CD14-positive monocyte (primary cell): ENCODE data around the gene CHURC1. TPM values are rescaled to one million over a fixed set of nuclear protein-coding genes. Genes with fewer than 3 reads are reported as not detected.

Experiments
- DNase-seq, 3 donors: peaks; one replicate each; pipeline ENCODE4 v3.0.0-alpha.2; 2011 to 2022
- H2AFZ ChIP-seq: 2 replicates; pipeline ENCODE4 v1.6.0; 2012; ENCODE audit warnings: mild to moderate bottlenecking, low read depth, low read length, inconsistent platforms; ENCODE audit not compliant: insufficient read depth, poor library complexity, severe bottlenecking
- H3K27ac ChIP-seq, 2 donors: 1 replicate in 1 of 2; 2 replicates in 1 of 2; pipeline ENCODE4 v1.5.1; 2012 to 2013; ENCODE audit warnings: low read length in 2 of 2, control low read depth in 1 of 2, inconsistent platforms in 1 of 2, low read depth in 1 of 2, mild to moderate bottlenecking in 1 of 2
- H3K27me3 ChIP-seq, 2 donors: one replicate each; pipeline versions ENCODE4 v1.6.0 to v1.6.1; 2011 to 2013; ENCODE audit warnings: low read length in 2 of 2; ENCODE audit not compliant: control insufficient read depth in 2 of 2, insufficient read depth in 2 of 2
- H3K36me3 ChIP-seq, 2 donors: replicated peaks in 1 of 2; 1 replicate in 1 of 2; 2 replicates in 1 of 2; pipeline versions ENCODE4 v1.5.1 to v1.6.1; 2012 to 2013; ENCODE audit warnings: low read length in 2 of 2, control low read depth in 1 of 2, inconsistent platforms in 1 of 2, mild to moderate bottlenecking in 1 of 2; ENCODE audit not compliant: insufficient read depth in 2 of 2, control insufficient read depth in 1 of 2
- H3K4me1 ChIP-seq, 2 donors: 1 replicate in 1 of 2; 2 replicates in 1 of 2; pipeline versions ENCODE4 v1.5.1 to v1.6.1; 2012 to 2013; ENCODE audit warnings: low read length in 2 of 2, control low read depth in 1 of 2, inconsistent platforms in 1 of 2, mild to moderate bottlenecking in 1 of 2, moderate library complexity in 1 of 2; ENCODE audit not compliant: insufficient read depth in 2 of 2, control insufficient read depth in 1 of 2
- H3K4me2 ChIP-seq: replicated peaks from 2 replicates; pipeline ENCODE3; 2012; ENCODE audit warnings: low read length, moderate library complexity, mild to moderate bottlenecking; ENCODE audit not compliant: poor library complexity, severe bottlenecking; ENCODE audit errors: extremely low read depth
- H3K4me3 ChIP-seq, 3 experiments: fragments of 200-600 bp in 1 of 3; sonication (generic) in 1 of 3; replicated peaks in 1 of 3; 1 replicate in 2 of 3; 2 replicates in 1 of 3; pipeline ENCODE4 v1.5.1; 2011 to 2013; ENCODE audit warnings: low read length in 3 of 3, mild to moderate bottlenecking in 3 of 3, control low read depth in 2 of 3, low read depth in 2 of 3, inconsistent platforms in 1 of 3, moderate library complexity in 1 of 3
- H3K79me2 ChIP-seq: 2 replicates; pipeline ENCODE4 v1.6.0; 2012; ENCODE audit warnings: mild to moderate bottlenecking, control low read depth, inconsistent platforms, low read length, moderate library complexity; ENCODE audit not compliant: insufficient read depth
- H3K9ac ChIP-seq: 2 replicates; pipeline ENCODE4 v1.6.0; 2017; ENCODE audit warnings: low read length, mild to moderate bottlenecking; ENCODE audit not compliant: insufficient read depth, poor library complexity, severe bottlenecking
- H3K9me3 ChIP-seq, 2 donors: replicated peaks in 1 of 2; 1 replicate in 1 of 2; 2 replicates in 1 of 2; pipeline versions ENCODE4 v1.5.1 to v1.6.1; 2012 to 2013; ENCODE audit warnings: low read length in 2 of 2, control low read depth in 1 of 2; ENCODE audit not compliant: control insufficient read depth in 1 of 2, insufficient read depth in 1 of 2
- H4K20me1 ChIP-seq: 2 replicates; pipeline ENCODE4 v1.6.0; 2012; ENCODE audit warnings: mild to moderate bottlenecking, low read length, control low read depth, moderate library complexity; ENCODE audit not compliant: insufficient read depth
- H3K27ac Mint-ChIP-seq, 7 donors: one replicate each; pipeline ENCODE4 v1.8.0; 2020; ENCODE audit warnings: mild to moderate bottlenecking in 7 of 7, mixed read lengths in 7 of 7, moderate library complexity in 6 of 7, inconsistent platforms in 2 of 7
- H3K27me3 Mint-ChIP-seq, 3 donors: one replicate each; pipeline ENCODE4 v1.8.0; 2021 to 2022; ENCODE audit warnings: low read depth in 3 of 3, mild to moderate bottlenecking in 3 of 3, mixed read lengths in 3 of 3, moderate library complexity in 3 of 3, inconsistent platforms in 1 of 3
- H3K36me3 Mint-ChIP-seq, 2 donors: one replicate each; pipeline ENCODE4 v1.8.0; 2020; ENCODE audit warnings: mixed read lengths in 2 of 2, inconsistent platforms in 1 of 2, mild to moderate bottlenecking in 1 of 2
- H3K4me1 Mint-ChIP-seq: one replicate; pipeline ENCODE4 v1.8.0; 2020; ENCODE audit warnings: mild to moderate bottlenecking, mixed read lengths
- H3K4me3 Mint-ChIP-seq, 2 donors: one replicate each; pipeline ENCODE4 v1.8.0; 2020; ENCODE audit warnings: mild to moderate bottlenecking in 2 of 2, mixed read lengths in 2 of 2, moderate library complexity in 1 of 2
- H3K9me3 Mint-ChIP-seq, 7 donors: one replicate each; pipeline ENCODE4 v1.8.0; 2020 to 2022; ENCODE audit warnings: mixed read lengths in 7 of 7, mild to moderate bottlenecking in 6 of 7, moderate library complexity in 6 of 7, inconsistent platforms in 2 of 7
- WGBS: methylation state at CpG from one replicate; pipeline ENCODE4 v1.1.5; 2013; ENCODE audit warnings: missing lambda C conversion rate; ENCODE audit not compliant: insufficient coverage; 5-methylcytosine and 5-hydroxymethylcytosine counted together
- intact Hi-C, 2 donors: fragments of 100-400 bp; cut with micrococcal nuclease; formaldehyde crosslinking; loops; one replicate each; pipeline versions ENCODE4 v1.15.0 to v1.15.1; 2023
- polyA plus RNA-seq, 3 donors: library from polyadenylated mRNA; depleted of rRNA in 1 of 3; unstranded in 2 of 3; stranded (reverse) in 1 of 3; fragments of 300-500 nt in 2 of 3; fragments of >200 nt in 1 of 3; fragmentation: Illumina TruSeq in 2 of 3; gene quantifications; 1 replicate in 2 of 3; 2 replicates in 1 of 3; pipeline ENCODE4 v1.2.3, GENCODE V29; 2012 to 2021
- TF ChIP-seq, protein P1 (sequence below): fragments of 200-600 bp; IDR thresholded peaks from one replicate; pipeline ENCODE4 v1.8.0; 2022; ENCODE audit warnings: antibody characterized with exemption, mild to moderate bottlenecking

Gene CHURC1
- polyA plus RNA-seq, 3 donors, result 31.1 to 98.3 (median 81.2) TPM

DNA sequence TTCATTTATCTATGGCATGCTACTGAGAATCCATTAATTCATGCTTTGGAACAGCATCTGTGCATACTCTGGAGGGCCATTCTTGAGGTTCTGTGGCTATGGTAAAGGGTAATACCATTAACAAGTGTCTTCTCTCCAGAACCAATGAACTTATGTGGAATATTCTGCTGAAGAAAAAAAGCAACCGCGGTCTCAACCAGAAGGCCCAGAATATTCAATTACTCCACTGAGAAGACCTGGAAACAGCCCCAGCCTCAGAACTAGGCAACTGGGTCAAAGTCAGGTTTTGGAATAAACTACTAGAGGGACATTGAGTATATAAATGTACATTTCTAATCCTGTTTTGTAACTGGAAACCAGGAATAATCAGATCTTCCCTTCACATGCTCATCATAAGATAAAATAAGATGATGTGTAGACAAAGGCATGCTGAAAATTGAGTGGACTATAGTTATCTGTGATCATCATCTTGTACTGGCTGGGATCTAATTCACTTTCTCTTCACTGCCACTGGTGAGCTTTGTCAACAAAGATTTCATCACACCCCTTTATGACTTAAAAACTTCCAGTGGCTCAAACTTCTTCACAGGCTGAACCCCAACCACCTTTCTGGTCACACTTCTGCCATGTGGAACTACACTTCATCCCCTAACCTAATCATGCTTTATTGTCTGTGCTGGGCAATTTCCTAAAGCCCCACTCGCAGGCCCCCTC lies 40.6 kb upstream of the CHURC1 start:
- Histone ChIP-seq H3K4me1 (no peaks in the 10 kb centered on the region), H3K4me3 (no peak overlapping the region), H3K4me2 (no peak overlapping the region), H3K9ac (no peak overlapping the region), H3K79me2 (no peaks in the 10 kb centered on the region), H4K20me1 (no peaks in the 10 kb centered on the region), H3K36me3 (no peaks in the 10 kb centered on the region), H3K27me3 (peaks cover 29 to 34% of the 10 kb centered on the region in 2 donors), H3K9me3 (no peaks in the 10 kb centered on the region), H2AFZ (no peak overlapping the region), H3K27ac (no peak overlapping the region)
- H3K27me3 Mint-ChIP-seq, result peaks cover 31 to 43% (median 33%) of the 10 kb centered on the region in 3 donors
- DNase-seq, result no peak
- intact Hi-C loops, result no loop called here
- TF ChIP-seq, protein P1, sequence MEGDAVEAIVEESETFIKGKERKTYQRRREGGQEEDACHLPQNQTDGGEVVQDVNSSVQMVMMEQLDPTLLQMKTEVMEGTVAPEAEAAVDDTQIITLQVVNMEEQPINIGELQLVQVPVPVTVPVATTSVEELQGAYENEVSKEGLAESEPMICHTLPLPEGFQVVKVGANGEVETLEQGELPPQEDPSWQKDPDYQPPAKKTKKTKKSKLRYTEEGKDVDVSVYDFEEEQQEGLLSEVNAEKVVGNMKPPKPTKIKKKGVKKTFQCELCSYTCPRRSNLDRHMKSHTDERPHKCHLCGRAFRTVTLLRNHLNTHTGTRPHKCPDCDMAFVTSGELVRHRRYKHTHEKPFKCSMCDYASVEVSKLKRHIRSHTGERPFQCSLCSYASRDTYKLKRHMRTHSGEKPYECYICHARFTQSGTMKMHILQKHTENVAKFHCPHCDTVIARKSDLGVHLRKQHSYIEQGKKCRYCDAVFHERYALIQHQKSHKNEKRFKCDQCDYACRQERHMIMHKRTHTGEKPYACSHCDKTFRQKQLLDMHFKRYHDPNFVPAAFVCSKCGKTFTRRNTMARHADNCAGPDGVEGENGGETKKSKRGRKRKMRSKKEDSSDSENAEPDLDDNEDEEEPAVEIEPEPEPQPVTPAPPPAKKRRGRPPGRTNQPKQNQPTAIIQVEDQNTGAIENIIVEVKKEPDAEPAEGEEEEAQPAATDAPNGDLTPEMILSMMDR, result no peak
- H3K9me3 Mint-ChIP-seq, result peaks cover 0 to under 1% (median 0%) of the 10 kb centered on the region in 7 donors
- H3K4me3 Mint-ChIP-seq, result no peak overlapping the region
- H3K36me3 Mint-ChIP-seq, result no peaks in the 10 kb centered on the region
- H3K4me1 Mint-ChIP-seq, result peaks cover 7% of the 10 kb centered on the region
- 89% methylated on average over 1 of the region's 3 CpGs for WGBS
- no peak overlapping the region for H3K27ac Mint-ChIP-seq

DNA sequence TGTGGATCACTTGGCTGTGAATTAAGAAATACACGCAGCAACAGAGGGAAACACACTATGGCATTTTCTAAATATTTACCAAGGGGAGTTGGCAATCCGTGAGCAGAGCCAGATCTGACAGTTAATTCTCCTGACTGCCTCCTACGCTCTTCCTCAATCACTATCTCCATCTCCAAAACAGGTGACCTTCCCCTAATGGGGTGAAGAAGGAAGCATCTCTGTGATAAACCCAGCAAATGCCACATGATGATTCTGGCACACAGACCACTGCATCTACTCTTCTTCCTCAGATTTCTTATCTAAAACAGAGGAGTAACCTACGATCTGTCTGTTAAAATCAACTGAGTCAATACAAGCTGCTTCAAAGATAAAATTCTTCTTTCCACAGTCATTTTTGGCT lies 38.9 kb upstream of the CHURC1 start:
- no peak overlapping the region for H2AFZ ChIP-seq
- peaks cover 37 to 46% of the 10 kb centered on the region in 2 donors for H3K27me3 ChIP-seq
- no peaks in the 10 kb centered on the region for H4K20me1 ChIP-seq
- Mint-ChIP-seq H3K4me1 (peaks cover 7% of the 10 kb centered on the region), H3K27ac (peak overlapping the region in 1 of 7 donors; percentile 46), H3K27me3 (peaks cover 42 to 55% (median 50%) of the 10 kb centered on the region in 3 donors), H3K9me3 (peaks cover 0 to 4% (median 0%) of the 10 kb centered on the region in 7 donors), H3K36me3 (no peaks in the 10 kb centered on the region), H3K4me3 (no peak overlapping the region)
- peaks cover 0 to under 1% of the 10 kb centered on the region in 2 donors for H3K9me3 ChIP-seq
- H3K27ac ChIP-seq, result no peak overlapping the region
- H3K36me3 ChIP-seq, result no peaks in the 10 kb centered on the region
- WGBS, result 100% methylated on average over 1 of the region's 4 CpGs
- H3K4me3 ChIP-seq, result no peak overlapping the region
- peaks cover 2 to 14% of the 10 kb centered on the region in 2 donors for H3K4me1 ChIP-seq
- DNase-seq, result no peak
- no peak overlapping the region for H3K9ac ChIP-seq
- TF ChIP-seq, protein P1, result no peak
- intact Hi-C loops, result no loop called here
- H3K79me2 ChIP-seq, result no peaks in the 10 kb centered on the region
- no peak overlapping the region for H3K4me2 ChIP-seq
